Stomach (tissue), 9 donors: ENCODE results near the gene CTSF. TPM values are rescaled to one million over a fixed set of nuclear protein-coding genes. Genes with fewer than 3 reads are reported as not detected.
"Not testable (repeated sequence)": the region's sequence is repeated elsewhere in the genome, so short reads cannot be mapped to it uniquely, and the experiment has no call there.

Source experiments
- DNase-seq, 2 donors: peaks; one replicate each; pipeline versions ENCODE4 v3.0.0 to v3.0.0-alpha.2; 2013 to 2019
- H3K27ac ChIP-seq, 5 donors: fragments of 200-600 bp in 4 of 5; sonication (generic) in 4 of 5; one replicate each; pipeline ENCODE4 v1.5.1; 2013 to 2019; ENCODE audit warnings: mild to moderate bottlenecking in 1 of 5, moderate library complexity in 1 of 5
- H3K27me3 ChIP-seq, 3 donors: fragments of 200-600 bp; sonication (generic); one replicate each; pipeline ENCODE4 v1.5.1; 2017 to 2019; ENCODE audit warnings: mixed run types in 1 of 3
- H3K36me3 ChIP-seq, 4 donors: fragments of 200-600 bp; sonication (generic); 1 replicate in 3 of 4; 2 replicates in 1 of 4; pipeline ENCODE4 v1.5.1; 2016 to 2019
- H3K4me1 ChIP-seq, 4 donors: fragments of 200-600 bp; sonication (generic); one replicate each; pipeline ENCODE4 v1.5.1; 2016 to 2019
- H3K4me3 ChIP-seq, 4 donors: fragments of 200-600 bp; sonication (generic) in 3 of 4; one replicate each; pipeline ENCODE4 v1.5.1; 2016 to 2019; ENCODE audit warnings: mild to moderate bottlenecking in 1 of 4
- H3K9me3 ChIP-seq, 4 donors: fragments of 200-600 bp; sonication (generic); one replicate each; pipeline ENCODE4 v1.5.1; 2016 to 2019
- CTCF ChIP-seq, 7 experiments: fragments of 450-650 bp in 4 of 7; fragments of 200-600 bp in 3 of 7; sonication (generic) in 3 of 7; IDR thresholded peaks; one replicate each; pipeline ENCODE4 v1.5.1; 2016 to 2019; ENCODE audit warnings: antibody characterized with exemption in 7 of 7, control low read depth in 2 of 7, mild to moderate bottlenecking in 1 of 7
- EP300 ChIP-seq: sonication (generic); formaldehyde crosslinking; IDR thresholded peaks from one replicate; pipeline ENCODE4 v1.6.1; 2017; ENCODE audit warnings: antibody characterized with exemption
- POLR2A ChIP-seq, 4 donors: fragments of 450-650 bp; IDR thresholded peaks; one replicate each; pipeline ENCODE4 v1.6.1; 2016; ENCODE audit warnings: antibody characterized with exemption in 4 of 4, control low read depth in 2 of 4, mild to moderate bottlenecking in 1 of 4, moderate library complexity in 1 of 4
- POLR2AphosphoS5 ChIP-seq, 3 donors: sonication (generic); formaldehyde crosslinking; IDR thresholded peaks; one replicate each; pipeline ENCODE4 v1.6.1; 2016; ENCODE audit warnings: antibody characterized with exemption in 3 of 3
- WGBS, 5 donors: extraction: QIAGEN DNeasy Blood & Tissue Kit in 3 of 5; methylation state at CpG; one replicate each; pipeline versions ENCODE4 v1.1.5 to v1.1.7; 2013 to 2018; 5-methylcytosine and 5-hydroxymethylcytosine counted together
- intact Hi-C: fragments of 100-400 bp; cut with DNase I; formaldehyde crosslinking; loops from one replicate; pipeline ENCODE4 v1.15.1; 2023; ENCODE audit warnings: low total_unique reads
- polyA plus RNA-seq, 3 donors: library from polyadenylated mRNA; stranded (reverse); fragments of 200-250 nt; gene quantifications; one replicate each; pipeline ENCODE4 v1.2.3, GENCODE V29; 2013
- total RNA-seq, 5 donors: library from RNA; depleted of rRNA; stranded (reverse); fragments of >200 nt; gene quantifications; one replicate each; pipeline versions ENCODE4 v1.1.0 to v1.2.3, GENCODE V29; 2014 to 2016
- donor health status: healthy with polysubstance abuse.
- donor health status: Bipolar disorder and iron deficiency.
- donor health status: healthy.

CTSF gene
- total and polyA plus RNA-seq, 8 donors = 7.6 to 105 (median 34.4) TPM

DNA sequence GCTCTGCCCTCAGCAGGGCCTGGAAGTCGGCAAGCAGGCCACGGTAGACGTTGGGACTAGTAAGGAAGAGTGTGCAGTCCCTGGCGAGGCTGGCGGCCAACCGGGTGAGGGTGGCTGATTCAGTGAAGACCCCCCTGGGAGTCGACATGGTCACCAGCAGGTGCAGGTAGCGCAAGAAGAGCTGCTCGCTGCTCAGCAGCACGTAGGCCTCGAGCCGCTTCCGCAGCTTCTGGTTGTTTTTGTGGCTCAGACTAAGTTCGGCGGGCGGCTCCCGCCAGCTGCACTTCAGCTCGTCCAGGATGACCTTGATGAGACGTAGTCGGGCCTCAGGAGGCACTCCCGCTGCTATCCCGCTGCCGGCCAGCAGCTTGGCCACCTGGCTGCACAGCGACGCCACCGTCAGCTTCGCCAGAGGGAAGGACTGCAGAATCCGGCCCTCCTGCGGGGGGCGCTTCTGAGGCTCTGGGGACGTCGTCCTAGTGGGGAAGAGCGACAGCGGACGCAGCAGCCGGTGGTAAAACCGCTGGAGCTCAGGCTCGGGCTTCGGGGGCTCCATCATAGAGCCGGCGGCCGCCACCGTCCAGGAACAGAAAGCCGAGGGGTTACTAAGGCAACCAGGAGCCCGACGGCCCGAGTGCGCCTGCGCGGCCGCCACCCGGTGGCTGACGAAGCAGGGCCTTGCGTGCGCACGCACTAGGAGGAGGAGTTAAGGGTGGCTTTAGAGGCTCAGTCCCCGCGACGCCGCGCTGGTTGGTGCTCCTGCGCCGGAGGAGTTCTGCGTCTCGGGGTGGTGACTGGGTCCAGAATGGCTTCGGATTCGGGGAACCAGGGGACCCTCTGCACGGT lies 24.3 kb upstream of the CTSF start, which contains the start of the genes CCDC87 and CCS:
Gene CCDC87 (minus strand): TSS at position 607 of the 846 bp plus-strand sequence. CDS start 48 bp downstream, at position 559.
Gene CCS (plus strand): TSS at position 729 of the 846 bp plus-strand sequence. CDS start 77 bp downstream, at position 806.
- Histone ChIP-seq H3K27me3 (no peaks in the 10 kb centered on the region), H3K27ac (peak within 1 kb of the TSS; percentile 83 to 91 (median 86)), H3K36me3 (no peaks in the 10 kb centered on the region), H3K9me3 (no peaks in the 10 kb centered on the region), H3K4me3 (peak within 1 kb of the TSS; percentile 61 to 74 (median 66)), H3K4me1 (peaks cover 31 to 45% (median 37%) of the 10 kb centered on the region in 4 donors)
- TF ChIP-seq CTCF (IDR thresholded peaks at IDR 0.05) (peak in 5 of 7 experiments; percentile 56 to 87 (median 68)), EP300 (no peak), POLR2A (IDR thresholded peaks at IDR 0.05) (peak in 2 of 4 donors; percentile 59 to 73), POLR2AphosphoS5 (IDR thresholded peaks at IDR 0.05) (peak; percentile 96 to 97 (median 96))
- intact Hi-C loops = no loop called here
- 16 to 36% (median 17%) methylated on average over 29 to 68 of the region's 68 CpGs for WGBS, 5 donors
- DNase-seq = peak; percentile 99 to 100

DNA sequence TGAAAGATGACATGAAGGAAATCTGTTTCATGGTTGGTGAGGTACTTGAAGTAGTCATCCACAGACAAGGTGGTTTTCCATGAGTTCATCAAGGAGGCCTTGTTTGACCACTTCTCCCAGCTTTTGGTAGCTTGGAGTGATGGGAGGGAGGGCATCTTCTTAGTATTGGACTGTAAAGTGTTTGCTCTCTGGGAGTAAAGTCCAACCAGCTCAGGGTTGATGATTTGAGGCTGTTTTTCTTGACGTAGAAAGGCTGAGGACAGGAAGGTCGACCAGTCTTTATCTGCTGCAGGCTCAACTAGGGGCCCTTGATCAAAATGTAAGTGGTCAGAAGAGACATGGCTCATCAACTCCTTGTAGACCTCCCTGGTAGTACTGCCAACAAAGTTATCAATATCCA lies 22.8 kb upstream of the CTSF start:
- no peaks in the 10 kb centered on the region for H3K9me3 ChIP-seq
- TF ChIP-seq POLR2AphosphoS5 (IDR thresholded peaks at IDR 0.05) (no peak), POLR2A (IDR thresholded peaks at IDR 0.05) (no peak)

GRCh38 chr11:66589996-66590675 lies 21.7 kb upstream of the CTSF start:
- no peak for DNase-seq
- Histone ChIP-seq H3K9me3 (no peaks in the 10 kb centered on the region), H3K4me3 (no peak overlapping the region), H3K4me1 (peaks cover 23 to 28% (median 26%) of the 10 kb centered on the region in 4 donors), H3K27me3 (no peaks in the 10 kb centered on the region), H3K27ac (no peak overlapping the region), H3K36me3 (no peaks in the 10 kb centered on the region)
- intact Hi-C loops = no loop called here
- 91 to 97% (median 95%) methylated on average over 7 of the region's 7 CpGs for WGBS, 5 donors
- TF ChIP-seq CTCF (IDR thresholded peaks at IDR 0.05) (no peak), POLR2A (IDR thresholded peaks at IDR 0.05) (no peak), EP300 (no peak), POLR2AphosphoS5 (IDR thresholded peaks at IDR 0.05) (no peak)

More for the DNA sequence above, 22.8 kb upstream of the CTSF start:
- Histone ChIP-seq H3K4me3 (no peak overlapping the region), H3K36me3 (no peaks in the 10 kb centered on the region), H3K27me3 (no peaks in the 10 kb centered on the region), H3K4me1 (peaks cover 31 to 39% (median 37%) of the 10 kb centered on the region in 4 donors), H3K27ac (no peak overlapping the region)
- DNase-seq = no peak
- WGBS, 5 donors = 50 to 82% (median 72%) methylated on average over 2 of the region's 2 CpGs
- intact Hi-C loops = no loop called here

- H3K27me3 ChIP-seq, H3K4me3 ChIP-seq, DNase-seq, H3K9me3 ChIP-seq, H3K27ac ChIP-seq, intact Hi-C loops, H3K36me3 ChIP-seq: not testable (repeated sequence)
- peaks cover 16 to 20% (median 19%) of the 10 kb centered on the region in 4 donors for H3K4me1 ChIP-seq
- 58 to 85% (median 64%) methylated on average over 2 of the region's 2 CpGs for WGBS, 5 donors
Observed at GRCh38 chr11:66589315-66589714, 20.9 kb upstream of the CTSF start.

GRCh38 chr11:66586136-66586535 lies 17.7 kb upstream of the CTSF start:
- no peaks in the 10 kb centered on the region for H3K27me3 ChIP-seq
- H3K4me1 ChIP-seq = no peaks in the 10 kb centered on the region
- no peak for TF ChIP-seq EP300
- TF ChIP-seq POLR2A (IDR thresholded peaks at IDR 0.05) = no peak
- no peak for TF ChIP-seq CTCF (IDR thresholded peaks at IDR 0.05)
- no peak for TF ChIP-seq POLR2AphosphoS5 (IDR thresholded peaks at IDR 0.05)
- 49 to 63% (median 58%) methylated on average over 2 of the region's 2 CpGs for WGBS, 5 donors
- peaks cover 0 to 13% (median 0%) of the 10 kb centered on the region in 4 donors for H3K9me3 ChIP-seq
- H3K36me3 ChIP-seq = no peaks in the 10 kb centered on the region
- H3K4me3 ChIP-seq = no peak overlapping the region
- H3K27ac ChIP-seq = no peak overlapping the region
- intact Hi-C loops = no loop called here
- no peak for DNase-seq

DNA sequence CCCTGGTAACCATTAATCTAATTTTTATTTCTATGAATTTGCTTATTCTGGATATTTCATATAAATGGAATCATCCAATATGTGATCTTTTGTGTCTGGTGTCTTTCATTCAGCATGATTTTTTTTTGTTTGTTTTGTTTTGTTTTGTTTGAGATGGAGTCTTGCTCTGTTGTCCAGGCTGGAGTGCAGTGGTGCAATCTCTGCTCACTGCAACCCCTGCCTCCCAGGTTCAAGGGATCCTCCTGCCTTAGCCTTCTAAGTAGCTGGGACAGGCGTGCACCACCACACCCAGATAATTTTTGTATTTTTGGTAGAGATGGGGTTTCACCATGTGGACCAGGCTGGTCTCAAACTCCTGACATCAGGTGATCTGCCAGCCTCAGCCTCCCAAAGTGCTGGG lies 17.0 kb upstream of the CTSF start:
- H3K4me1 ChIP-seq, H3K27me3 ChIP-seq, DNase-seq, H3K4me3 ChIP-seq, intact Hi-C loops, H3K36me3 ChIP-seq, H3K27ac ChIP-seq: not testable (repeated sequence)
- H3K9me3 ChIP-seq = peaks cover 0 to 13% (median 0%) of the 10 kb centered on the region in 4 donors
- WGBS, 5 donors = 73 to 94% (median 88%) methylated on average over 1 of the region's 1 CpG

GRCh38 chr11:66582565-66583147 lies 14.2 kb upstream of the CTSF start:
- H3K4me1 ChIP-seq, H3K36me3 ChIP-seq, DNase-seq, H3K27ac ChIP-seq, H3K27me3 ChIP-seq, intact Hi-C loops, H3K4me3 ChIP-seq: not testable (repeated sequence)
- H3K9me3 ChIP-seq = peaks cover 0 to 13% (median 0%) of the 10 kb centered on the region in 4 donors
- 71 to 86% (median 80%) methylated on average over 3 of the region's 3 CpGs for WGBS, 5 donors
